NCI-H524 treated with DMSO at 0.1 percent for 48 hours (cell line): ENCODE measurements around the gene MAMDC2.

Experiments used
- DNase-seq: peaks from one replicate; lab custom pipeline; 2025; lab: John Stamatoyannopoulos, UW

Gene MAMDC2

DNA sequence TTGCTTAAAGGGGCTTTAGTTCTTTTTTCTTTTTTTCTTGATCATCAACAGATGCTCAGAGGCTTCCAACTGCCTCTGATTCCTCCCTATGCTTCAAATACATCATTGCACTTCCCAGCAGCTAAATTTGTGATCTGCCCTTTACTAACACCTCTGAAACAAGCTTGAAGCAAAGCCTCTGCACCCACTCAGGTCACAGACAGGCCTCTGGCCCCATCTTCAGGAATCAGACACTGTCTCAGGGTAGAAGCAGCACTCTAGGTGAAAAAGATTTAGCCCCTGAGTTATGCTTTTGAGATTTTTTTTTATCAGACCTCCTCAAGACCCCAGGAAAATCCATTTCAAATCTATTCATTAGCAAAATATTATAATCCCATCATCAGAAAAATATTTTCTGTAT is 91.5 kb downstream of the MAMDC2 start:
- DNase-seq = no peak

DNA sequence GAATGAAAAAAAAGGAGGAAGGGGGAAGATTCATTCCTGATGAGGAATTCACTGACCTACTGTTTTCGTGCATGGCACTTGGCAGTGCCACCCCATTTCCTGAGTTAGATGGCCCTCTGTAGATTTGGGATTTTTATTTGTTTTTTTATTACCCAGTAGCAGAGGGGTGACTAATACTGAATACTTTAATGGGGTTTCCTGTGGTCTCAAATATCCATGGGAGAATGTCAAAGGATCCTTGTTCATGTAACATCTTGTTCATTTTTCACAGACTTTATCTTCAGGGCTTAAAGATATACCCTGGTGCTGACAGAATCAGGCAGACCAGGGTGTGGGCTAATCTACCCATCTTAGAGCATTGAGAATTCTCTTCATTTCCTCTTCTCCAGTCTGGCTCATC is 93.0 kb downstream of the MAMDC2 start:
- no peak for DNase-seq

DNA sequence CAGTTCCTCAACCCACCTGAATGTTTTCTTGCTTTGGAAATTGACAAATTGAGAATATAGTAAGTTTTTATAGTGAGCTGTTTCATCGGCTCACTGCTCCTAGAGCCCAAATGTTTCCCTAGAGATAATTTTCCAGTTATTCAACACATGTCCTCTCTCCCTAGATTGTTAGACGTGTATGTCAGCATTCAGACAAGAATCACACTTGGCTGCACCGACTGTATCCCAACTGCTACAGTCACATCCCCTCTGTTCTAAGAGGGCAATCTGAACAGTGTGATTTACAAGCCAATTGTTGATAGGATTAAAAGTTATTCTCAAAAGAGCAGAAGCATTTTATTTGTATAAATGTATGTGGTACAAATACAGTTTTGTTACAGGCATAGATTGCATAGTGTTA is 93.9 kb downstream of the MAMDC2 start:
- no peak for DNase-seq

DNA sequence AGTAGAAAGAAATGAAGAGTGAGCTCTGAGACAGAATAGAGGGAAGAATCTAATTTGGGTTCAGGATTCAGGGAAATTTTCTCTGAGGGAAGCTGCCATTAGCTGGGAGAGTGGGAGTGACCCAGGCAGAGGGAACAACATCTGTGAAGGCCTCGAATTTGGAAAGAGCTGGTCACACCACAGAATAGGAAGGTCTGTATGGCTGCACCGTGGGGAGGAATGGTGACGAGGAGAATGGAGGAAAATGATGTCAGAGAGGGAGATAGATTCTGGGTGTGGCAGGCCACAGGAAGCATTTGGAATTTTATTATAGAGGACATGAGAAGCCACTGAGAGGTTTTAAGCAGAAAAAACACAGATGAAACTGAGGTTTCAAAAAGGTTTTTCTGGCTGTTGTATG is 98.5 kb downstream of the MAMDC2 start:
- DNase-seq = no peak

DNA sequence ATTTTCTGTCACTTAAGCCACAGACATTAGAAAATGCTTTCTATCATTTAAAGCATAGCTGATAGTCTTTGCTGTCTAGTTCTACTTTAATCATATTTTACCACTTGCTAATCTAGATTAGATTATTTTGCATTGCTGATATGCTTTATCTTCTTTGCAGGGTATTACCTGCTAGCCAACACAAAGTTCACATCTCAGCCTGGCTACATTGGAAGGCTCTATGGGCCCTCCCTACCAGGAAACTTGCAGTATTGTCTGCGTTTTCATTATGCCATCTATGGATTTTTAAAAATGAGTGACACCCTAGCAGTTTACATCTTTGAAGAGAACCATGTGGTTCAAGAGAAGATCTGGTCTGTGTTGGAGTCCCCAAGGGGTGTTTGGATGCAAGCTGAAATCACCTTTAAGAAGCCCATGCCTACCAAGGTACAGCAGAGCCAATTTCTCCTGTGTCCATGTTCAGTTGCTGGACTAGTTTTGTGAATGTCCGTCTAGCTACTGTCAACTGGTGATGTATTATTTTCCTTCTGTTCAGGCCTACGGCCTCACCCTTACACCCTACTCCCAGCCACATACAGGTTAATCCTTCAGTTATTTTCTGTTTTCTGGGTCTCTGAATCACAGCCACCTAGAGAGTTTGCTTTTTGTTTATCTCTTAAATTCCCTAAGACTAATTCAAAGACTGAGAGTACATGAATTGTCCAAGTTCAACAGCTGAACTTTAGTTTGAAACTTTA is 99.9 kb downstream of the MAMDC2 start:
- no peak for DNase-seq

DNA sequence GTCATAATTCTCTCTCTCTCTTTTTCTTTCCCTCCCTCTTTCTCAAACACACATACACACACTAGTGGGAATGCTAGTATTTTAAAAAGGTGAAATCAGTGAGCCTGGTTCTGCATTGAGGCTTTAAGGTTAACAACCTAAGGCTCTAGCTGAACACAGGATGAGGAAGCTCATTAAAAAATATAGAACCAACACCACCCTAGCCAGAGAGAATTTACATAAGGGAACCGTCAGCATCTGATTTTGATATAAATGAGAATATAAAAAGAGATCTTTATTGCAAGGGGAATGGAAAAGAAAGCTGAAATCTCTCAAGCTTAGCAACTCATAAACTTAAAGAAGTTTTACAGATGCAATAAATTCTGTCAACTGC is 100.5 kb downstream of the MAMDC2 start:
- no peak for DNase-seq

DNA sequence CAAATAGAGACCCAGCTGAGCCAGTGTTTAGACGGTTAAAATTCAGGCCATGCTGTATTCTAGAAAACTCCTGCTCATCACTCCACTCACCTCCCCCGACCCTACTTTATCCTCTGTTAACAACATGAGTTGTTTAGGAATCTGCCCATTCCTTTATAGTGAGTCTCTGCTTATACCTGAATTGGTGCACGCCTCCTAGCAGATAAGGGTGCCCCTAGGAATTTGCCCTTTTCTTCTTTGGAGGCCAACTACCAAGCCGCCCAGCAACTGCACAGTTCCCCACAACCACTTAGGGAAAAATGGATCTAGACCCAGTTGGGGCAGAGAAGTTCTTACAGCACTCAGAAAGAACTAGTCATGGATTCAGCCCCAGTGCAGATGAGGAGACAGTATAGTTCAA is 102.3 kb downstream of the MAMDC2 start:
- no peak for DNase-seq

DNA sequence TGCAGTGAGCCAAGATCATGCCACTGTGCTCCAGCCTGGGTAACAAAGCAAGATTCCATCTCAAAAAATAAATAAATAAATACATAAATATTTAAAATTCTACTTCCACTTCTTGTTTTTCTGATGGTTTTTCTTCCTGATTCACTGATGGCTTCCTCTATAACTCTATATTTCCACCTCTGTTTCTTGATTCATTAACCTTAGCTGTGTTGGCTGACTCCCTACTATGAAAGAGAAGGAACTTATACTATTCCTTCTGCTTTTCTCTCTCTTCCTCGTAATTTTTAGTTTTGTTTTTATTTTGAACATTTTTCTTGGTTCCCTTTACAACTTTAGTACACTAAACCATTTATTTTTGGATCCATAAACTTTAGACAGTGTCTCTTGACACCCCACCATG is 103.5 kb downstream of the MAMDC2 start:
- DNase-seq = no peak

DNA sequence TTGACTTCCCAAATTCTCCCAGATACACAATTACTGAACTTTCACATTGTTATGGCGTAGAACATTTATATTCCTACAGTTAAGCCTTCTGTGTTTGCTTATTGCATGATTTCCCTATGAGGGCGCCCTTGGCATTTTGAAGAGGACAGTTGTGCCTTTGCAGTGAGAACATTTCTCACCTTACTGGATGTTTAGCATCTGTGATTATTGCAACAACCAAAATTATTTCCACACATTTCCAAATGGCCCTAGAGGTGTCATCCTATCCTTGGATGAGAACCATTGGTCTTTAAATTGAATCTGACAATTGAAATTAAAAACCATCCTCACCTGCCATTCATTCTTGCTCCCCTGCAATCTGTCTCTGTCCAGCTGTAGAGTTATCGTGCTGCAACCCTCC is 104.0 kb downstream of the MAMDC2 start:
- no peak for DNase-seq

DNA sequence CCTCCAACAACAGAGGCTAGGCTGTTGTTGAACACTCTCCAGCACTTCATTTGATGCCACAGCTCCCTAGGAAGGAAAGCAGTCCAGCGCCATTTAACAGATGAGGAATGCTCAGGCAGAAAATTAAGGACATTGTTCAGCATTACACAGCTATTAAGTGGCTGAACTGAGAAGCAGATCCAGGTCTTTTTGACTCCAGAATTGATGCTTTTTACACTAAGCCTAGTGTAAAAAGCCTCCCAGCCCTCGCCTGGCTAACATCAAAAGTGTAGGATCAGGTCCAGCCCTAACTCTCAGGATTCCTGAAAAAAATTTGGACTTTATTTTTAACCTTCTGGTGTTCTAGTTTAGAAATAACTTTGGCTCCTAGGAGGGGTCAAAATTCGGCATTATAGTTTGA is 108.7 kb downstream of the MAMDC2 start:
- no peak for DNase-seq

DNA sequence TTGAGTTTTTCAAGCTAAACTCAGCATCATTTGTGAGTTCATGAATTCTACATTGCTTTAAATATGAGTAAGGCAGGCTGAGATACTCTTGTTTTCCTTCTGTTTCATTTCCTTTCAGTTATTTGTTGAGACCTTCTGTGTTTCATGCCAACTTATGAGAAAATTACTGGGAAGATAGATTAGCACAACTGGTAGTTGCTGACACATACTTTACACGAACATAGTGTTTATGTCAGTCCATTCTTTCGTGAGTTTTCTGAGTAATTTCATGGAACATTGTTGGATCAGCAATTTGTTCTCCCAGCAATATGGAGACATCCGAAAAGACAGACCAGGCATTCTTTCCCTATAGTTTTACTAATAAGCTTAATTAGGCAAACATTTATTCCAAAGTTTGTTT is 113.1 kb downstream of the MAMDC2 start:
- no peak for DNase-seq

DNA sequence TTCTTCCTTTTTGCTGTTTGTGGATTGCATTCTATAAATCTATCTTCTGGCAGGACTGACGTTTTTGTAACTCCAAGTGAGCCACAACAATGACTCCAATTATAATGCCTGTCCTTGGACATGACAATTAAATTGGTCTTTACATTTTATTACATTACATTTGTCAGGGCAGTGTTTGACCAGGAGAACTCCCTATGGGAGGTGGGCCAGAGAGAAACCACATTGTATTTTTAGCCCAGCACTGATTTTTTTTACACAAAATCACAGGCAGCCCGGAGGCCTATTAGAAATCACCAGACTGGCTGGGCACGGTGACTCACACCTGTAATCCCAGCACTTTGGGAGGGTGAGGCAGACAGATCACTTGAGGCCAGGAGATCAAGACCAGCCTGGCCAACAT is 116.0 kb downstream of the MAMDC2 start:
- DNase-seq = no peak

DNA sequence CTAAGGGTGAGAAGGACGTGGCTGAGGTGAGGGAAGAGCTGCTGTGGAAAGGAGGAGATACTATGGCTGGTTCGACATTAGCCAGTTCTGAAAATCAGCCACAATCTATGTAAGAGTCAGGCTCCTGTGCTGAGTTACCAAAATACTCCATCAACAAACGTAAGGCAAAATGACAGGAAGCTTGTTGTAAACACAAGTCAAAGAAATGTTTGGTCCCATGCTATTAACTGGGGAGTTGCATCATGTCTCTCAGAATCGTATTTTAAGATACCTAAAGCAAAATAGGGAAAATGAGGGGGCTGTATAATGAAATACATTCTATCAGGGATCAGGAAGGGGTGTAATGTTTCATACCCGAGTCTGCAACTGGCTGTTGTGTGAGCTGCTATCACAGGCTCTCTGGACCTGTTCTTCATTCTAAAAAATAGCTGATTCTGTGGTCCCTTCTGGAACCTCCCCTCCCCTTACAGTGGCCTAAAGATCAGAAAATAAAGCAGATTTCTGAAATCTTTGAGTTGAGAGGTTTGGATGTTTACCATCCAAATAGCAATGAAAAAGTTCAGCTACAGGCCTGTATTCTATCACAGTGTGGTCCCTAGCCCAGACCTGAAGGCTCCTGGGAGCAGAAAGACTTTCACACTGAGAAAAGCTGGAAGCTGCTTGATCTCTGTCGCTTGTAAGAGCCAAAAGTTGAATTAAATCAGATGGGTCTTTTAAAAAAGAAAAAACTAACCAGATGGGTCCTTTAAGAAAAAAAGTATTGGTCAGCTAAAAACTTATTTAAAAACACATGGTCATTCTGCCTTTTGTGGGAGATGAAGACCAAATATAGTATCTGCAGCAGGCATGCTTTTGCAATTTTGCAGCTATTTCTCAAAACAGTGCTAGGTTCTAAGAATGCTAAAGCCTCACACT is 117.3 kb downstream of the MAMDC2 start:
- no peak for DNase-seq

DNA sequence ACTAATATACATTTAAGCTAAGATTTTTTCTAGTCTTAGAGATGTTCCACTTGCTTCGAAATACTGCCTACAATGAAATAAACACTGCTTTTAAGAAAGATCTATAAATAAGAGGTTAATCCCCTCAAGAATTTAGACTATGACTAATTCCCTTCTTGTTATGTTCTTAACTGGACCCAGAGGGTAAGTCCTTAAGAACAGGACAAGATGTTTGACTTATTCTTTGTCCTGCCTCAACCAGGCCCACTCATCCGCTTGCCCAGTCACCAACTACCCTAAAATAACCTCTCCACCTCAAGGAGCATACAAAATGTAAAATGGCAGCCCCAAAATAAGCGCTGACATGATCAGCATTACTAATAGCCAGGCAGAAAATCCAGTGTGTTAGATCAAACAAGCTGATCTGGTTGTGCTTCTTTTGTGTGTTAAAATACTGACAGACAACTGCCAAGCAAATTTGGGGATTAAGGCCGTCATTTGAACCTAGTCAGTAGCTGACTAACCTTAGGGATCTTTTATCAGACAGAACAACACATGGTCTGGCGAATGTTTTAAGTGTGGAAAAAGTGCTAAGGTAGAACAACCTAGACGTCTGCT is 121.5 kb downstream of the MAMDC2 start:
- DNase-seq = no peak

DNA sequence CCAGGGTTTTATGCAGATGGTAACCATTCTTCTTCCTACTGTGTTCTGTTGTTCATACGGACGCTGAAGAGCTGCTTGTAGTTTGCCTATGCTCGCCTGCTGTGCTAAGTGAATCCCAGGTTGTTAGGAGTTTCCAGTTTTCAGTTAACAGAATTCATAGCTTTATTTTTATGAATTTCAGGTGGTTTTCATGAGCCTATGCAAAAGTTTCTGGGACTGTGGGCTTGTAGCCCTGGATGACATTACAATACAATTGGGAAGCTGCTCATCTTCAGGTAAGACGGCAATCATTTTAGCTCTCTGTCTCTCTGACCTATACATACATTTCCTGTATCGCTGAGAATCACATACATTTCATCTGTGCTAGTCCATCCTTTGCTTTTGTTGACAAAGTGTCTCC is 124.9 kb downstream of the MAMDC2 start:
- no peak for DNase-seq

DNA sequence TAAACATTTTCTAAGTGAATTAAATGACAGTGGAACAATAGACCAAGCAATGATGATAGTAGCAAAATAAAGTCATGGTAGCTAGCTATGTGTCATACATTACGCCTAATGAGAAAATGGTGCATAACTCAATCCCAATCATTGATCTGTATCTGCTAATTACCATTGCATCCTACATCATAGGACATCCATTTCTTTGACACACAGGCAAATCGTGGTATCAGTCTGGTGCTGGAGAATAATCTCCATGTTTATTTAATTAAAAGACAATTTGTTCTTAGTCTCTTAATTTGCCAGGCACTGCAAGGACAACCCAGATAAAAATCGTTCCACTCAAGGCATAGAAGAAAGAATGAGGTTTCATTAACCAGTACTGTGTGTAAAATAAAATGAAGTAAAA is 125.6 kb downstream of the MAMDC2 start:
- no peak for DNase-seq

DNA sequence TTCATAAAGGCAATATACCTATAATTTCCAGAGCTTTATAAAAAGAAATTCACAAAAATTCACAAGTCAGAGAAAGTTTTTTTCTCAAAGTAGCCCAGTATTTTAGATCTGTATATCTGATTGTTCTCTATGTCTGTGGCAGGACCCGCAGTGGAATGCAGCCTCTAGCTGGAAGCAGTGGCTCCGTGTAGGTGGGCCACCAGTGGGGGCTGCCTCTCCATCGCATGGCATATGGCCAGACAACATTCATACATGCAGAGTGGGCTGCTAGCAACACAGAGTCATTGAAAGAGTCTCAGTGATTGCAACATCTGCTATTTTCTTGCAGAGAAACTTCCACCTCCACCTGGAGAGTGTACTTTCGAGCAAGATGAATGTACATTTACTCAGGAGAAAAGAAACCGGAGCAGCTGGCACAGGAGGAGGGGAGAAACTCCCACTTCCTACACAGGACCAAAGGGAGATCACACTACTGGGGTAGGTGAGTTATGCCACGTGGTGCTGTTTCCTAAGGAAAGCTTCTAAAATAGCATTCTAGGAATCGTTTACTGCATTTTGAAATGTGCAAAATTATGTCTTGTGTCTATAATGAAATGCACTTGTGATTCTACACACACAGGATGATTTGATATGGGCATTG is 126.6 kb downstream of the MAMDC2 start:
- DNase-seq = peak; percentile 3

DNA sequence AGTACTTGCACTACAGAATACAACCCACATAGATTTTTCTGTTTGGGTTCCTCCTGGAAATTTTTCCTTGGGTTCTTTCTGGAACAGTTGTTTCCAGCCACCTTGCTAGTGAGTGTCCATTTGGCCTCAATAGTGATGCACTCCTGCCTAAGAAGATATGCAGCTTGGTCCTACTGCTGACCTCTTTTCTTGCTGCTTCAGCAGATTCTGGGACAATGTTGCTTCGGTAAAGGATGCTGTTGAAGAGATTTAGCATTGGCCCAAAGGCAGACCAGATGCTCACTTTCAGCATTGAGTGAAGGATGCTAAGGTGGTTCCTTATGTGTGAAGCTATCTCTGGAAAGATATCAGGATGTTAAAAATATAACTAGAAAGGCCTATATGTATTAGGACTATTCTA is 128.9 kb downstream of the MAMDC2 start:
- DNase-seq = no peak

DNA sequence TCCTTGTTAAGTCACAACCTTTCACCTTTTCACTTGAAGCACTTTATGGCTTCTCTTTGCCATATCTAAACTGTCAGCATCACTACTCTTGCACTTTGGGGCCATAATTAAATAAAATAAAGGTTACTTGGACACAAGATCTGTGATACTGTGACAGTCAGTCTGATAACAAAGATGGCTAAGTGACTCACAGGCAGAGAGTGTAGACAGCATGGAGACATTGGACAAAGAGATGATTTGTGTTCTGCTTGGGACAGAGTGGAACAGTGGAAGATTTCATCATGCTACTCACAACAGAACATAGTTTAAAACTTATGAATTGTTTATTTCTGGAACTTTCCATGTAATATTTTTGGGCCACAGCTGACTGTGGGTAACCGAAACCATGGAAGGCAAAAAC is 133.5 kb downstream of the MAMDC2 start:
- no peak for DNase-seq

DNA sequence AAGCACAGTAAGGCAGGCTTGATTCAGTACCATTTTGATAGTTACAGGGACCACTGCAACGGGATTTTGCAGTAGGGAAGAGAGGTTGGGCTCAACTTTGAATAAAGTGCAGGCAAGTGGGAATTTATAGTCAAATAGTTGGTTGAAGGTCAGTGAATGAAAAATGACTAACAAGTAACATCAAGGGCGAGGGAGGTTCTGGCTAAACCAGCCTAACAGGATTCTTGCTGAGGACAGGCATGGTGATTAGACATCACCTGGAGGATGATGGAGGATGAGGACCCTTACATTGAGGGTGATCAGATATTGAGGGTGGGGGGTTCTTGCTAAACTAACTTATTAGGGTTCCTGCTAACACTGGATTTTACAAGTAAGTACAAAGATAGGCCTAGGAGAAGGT is 149.1 kb downstream of the MAMDC2 start:
- DNase-seq = no peak

DNA sequence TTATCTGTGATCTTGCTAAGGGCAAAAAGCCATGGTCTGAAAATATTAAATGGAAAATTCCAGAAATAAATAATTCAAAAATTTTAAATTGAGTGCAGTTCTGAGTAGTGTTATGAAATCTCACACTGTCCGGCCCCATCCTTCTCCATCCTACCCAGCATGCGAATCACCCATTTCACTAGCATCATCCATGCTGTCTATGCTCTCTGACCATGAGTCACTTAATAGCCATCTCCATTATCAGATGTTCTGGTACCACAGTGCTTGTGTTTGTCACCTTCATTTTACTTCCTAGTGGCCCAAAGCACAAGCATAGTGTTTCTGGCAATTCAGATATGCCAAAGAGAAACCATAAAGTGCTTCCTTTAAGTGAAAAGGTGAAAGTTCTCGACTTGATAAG is 151.8 kb downstream of the MAMDC2 start:
- DNase-seq = no peak

DNA sequence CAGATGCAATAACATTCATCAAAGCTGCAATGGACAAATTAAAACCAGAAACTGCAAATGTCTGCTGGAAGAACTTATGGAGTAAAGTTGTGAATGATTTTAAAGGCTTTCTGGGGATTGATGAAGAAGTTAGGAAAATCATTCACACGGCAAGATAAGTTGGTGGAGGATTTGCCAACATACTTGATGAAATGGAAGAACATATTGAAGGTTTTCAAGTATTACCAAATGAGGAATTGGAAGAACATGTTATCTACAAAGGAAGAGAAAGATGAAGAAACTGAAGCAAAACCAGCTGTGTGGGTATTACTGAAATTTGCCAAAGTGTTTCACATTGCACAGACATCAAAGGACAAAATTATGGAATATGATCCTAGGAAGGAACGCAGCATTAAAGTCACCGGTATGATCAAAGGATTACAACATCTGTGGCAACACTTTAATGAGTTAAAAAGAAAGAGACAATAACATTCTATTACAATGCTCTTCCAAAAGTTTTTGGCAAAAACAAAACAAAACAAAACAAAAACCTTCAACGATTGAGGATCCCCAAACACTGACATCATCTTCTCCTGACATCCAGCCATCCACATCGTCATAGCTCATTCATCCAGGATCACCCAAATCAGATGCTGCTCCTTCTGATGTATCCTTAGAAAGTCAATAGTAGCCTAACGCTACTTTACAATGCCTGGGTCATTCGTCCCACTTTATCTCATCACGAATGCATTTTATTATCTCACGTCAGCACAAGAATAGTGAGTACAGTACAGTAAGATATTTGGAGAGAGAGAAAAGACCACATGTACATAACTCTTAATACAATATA is 153.8 kb downstream of the MAMDC2 start:
- DNase-seq = no peak
